SK-N-SH (cell line): ENCODE measurements around the gene TMEM89. TPM values are rescaled to one million over a fixed set of nuclear protein-coding genes. Genes with fewer than 3 reads are reported as not detected.

ENCODE experiments used
- CTCF ChIA-PET: fragments of 300-600, 350-600 bp; formaldehyde crosslinking; extraction: SDS; loops from one replicate; lab custom pipeline; 2021; lab: Yijun Ruan, JAX
- POLR2A ChIA-PET: fragments of 350-600 bp; sonication (Branson Sonifier 250); formaldehyde crosslinking; extraction: SDS; loops from one replicate; lab custom pipeline; 2020; ENCODE audit warnings: antibody characterized with exemption, inconsistent platforms; lab: Yijun Ruan, JAX
- DNase-seq: peaks from one replicate; pipeline ENCODE4 v3.0.0; 2012
- H2AFZ ChIP-seq: fragments of 200-600 bp; sonication (generic); 2 replicates; pipeline ENCODE4 v1.8.1; 2016; ENCODE audit warnings: antibody characterized with exemption, mild to moderate bottlenecking, low read depth
- H3F3A ChIP-seq: fragments of 200-600 bp; sonication (generic); replicated peaks from 2 replicates; pipeline ENCODE3; 2016; ENCODE audit warnings: antibody characterized with exemption, mild to moderate bottlenecking; ENCODE audit not compliant: insufficient read depth
- H3K27ac ChIP-seq, 2 experiments: fragments of 200-500 bp in 1 of 2; fragments of 200-600 bp in 1 of 2; sonication (Bioruptor generic) in 1 of 2; sonication (generic), shearing (Covaris generic) in 1 of 2; 2 replicates each; pipeline versions ENCODE4 v1.5.1 to v1.6.1; 2014 to 2016; ENCODE audit warnings: low read depth in 2 of 2, inconsistent platforms in 1 of 2, low read length in 1 of 2, mild to moderate bottlenecking in 1 of 2, mixed read lengths in 1 of 2
- H3K27me3 ChIP-seq: fragments of 200-600 bp; sonication (generic), shearing (Covaris generic); 2 replicates; pipeline ENCODE4 v1.6.1; 2016; ENCODE audit warnings: mixed run types; ENCODE audit not compliant: insufficient read depth
- H3K36me3 ChIP-seq, 2 experiments: fragments of 200-500 bp in 1 of 2; fragments of 200-600 bp in 1 of 2; sonication (Bioruptor generic) in 1 of 2; sonication (generic) in 1 of 2; replicated peaks in 1 of 2; 2 replicates each; pipeline versions ENCODE3 to v1.5.1; 2014 to 2016; ENCODE audit warnings: low read length in 1 of 2, mild to moderate bottlenecking in 1 of 2; ENCODE audit not compliant: insufficient read depth in 2 of 2, control insufficient read depth in 1 of 2
- H3K4me1 ChIP-seq, 2 experiments: fragments of 200-500 bp in 1 of 2; fragments of 200-600 bp in 1 of 2; sonication (Bioruptor generic) in 1 of 2; sonication (generic), shearing (Covaris generic) in 1 of 2; 2 replicates each; pipeline versions ENCODE4 v1.5.1 to v1.6.1; 2014 to 2016; ENCODE audit warnings: low read depth in 1 of 2, low read length in 1 of 2, mixed run types in 1 of 2; ENCODE audit not compliant: insufficient read depth in 2 of 2, control insufficient read depth in 1 of 2
- H3K4me2 ChIP-seq: fragments of 200-600 bp; sonication (generic), shearing (Covaris generic); 2 replicates; pipeline ENCODE4 v1.6.1; 2017; ENCODE audit warnings: mixed run types
- H3K4me3 ChIP-seq, 2 experiments: fragments of 200-500 bp in 1 of 2; fragments of 200-600 bp in 1 of 2; sonication (Bioruptor generic) in 1 of 2; sonication (generic), shearing (Covaris generic) in 1 of 2; 2 replicates each; pipeline versions ENCODE4 v1.5.1 to v1.8.1; 2014 to 2016; ENCODE audit warnings: low read depth in 2 of 2, inconsistent platforms in 1 of 2, low read length in 1 of 2, mild to moderate bottlenecking in 1 of 2, mixed read lengths in 1 of 2, moderate library complexity in 1 of 2
- H3K79me2 ChIP-seq: fragments of 200-600 bp; sonication (generic); 2 replicates; pipeline ENCODE4 v1.8.1; 2017; ENCODE audit warnings: mild to moderate bottlenecking; ENCODE audit not compliant: insufficient read depth
- H3K9ac ChIP-seq: fragments of 200-600 bp; sonication (generic); 2 replicates; pipeline ENCODE4 v1.6.1; 2017; ENCODE audit warnings: mixed run types
- H3K9me2 ChIP-seq: fragments of 200-600 bp; sonication (generic); 2 replicates; pipeline ENCODE4 v1.6.1; 2017; ENCODE audit warnings: mixed run types
- H3K9me3 ChIP-seq: fragments of 200-600 bp; sonication (generic); 2 replicates; pipeline ENCODE4 v1.6.1; 2017; ENCODE audit warnings: mixed run types, mild to moderate bottlenecking, moderate library complexity
- H4K20me1 ChIP-seq: fragments of 200-600 bp; sonication (generic); 2 replicates; pipeline ENCODE4 v1.6.1; 2017; ENCODE audit warnings: mild to moderate bottlenecking, mixed run types; ENCODE audit not compliant: insufficient read depth
- ELF1 ChIP-seq: IDR thresholded peaks from 2 replicates; pipeline ENCODE4 v1.4.0; 2012
- EZH2phosphoT487 ChIP-seq: fragments of 200-600 bp; sonication (generic); IDR thresholded peaks from 2 replicates; pipeline ENCODE4 v1.6.1; 2017; ENCODE audit warnings: low read depth, mixed run types, mild to moderate bottlenecking, antibody characterized with exemption, moderate library complexity, borderline replicate concordance
- FOSL2 ChIP-seq: IDR thresholded peaks from 2 replicates; pipeline ENCODE4 v1.4.0; 2012; ENCODE audit warnings: low read depth, mild to moderate bottlenecking, moderate library complexity, borderline replicate concordance
- FOXJ3 ChIP-seq: sonication (generic); formaldehyde crosslinking; IDR thresholded peaks from 2 replicates; pipeline ENCODE4 v1.5.1; 2020; ENCODE audit warnings: mild to moderate bottlenecking, missing genetic modification reagents
- GABPA ChIP-seq: IDR thresholded peaks from 2 replicates; pipeline ENCODE4 v1.4.0; 2012; ENCODE audit warnings: low read depth, mild to moderate bottlenecking
- GATA2 ChIP-seq: sonication (generic); formaldehyde crosslinking; IDR thresholded peaks from 2 replicates; pipeline ENCODE4 v1.5.0; 2020; ENCODE audit warnings: mild to moderate bottlenecking, missing genetic modification reagents
- IRF3 ChIP-seq: fragments of 150-350 bp; IDR thresholded peaks from 2 replicates; pipeline ENCODE4 v1.6.1; 2016; ENCODE audit warnings: mild to moderate bottlenecking, low read depth, low read length
- MEF2A ChIP-seq: IDR thresholded peaks from 2 replicates; pipeline ENCODE4 v1.4.0; 2012; ENCODE audit warnings: low read depth, borderline replicate concordance
- MXI1 ChIP-seq: IDR thresholded peaks from 2 replicates; pipeline ENCODE4 v1.6.1; 2012; ENCODE audit warnings: mild to moderate bottlenecking, low read depth, low read length, improper control_type of control experiment
- RCOR1 ChIP-seq: fragments of 150-350 bp; IDR thresholded peaks from 2 replicates; pipeline ENCODE4 v1.6.1; 2017; ENCODE audit warnings: antibody characterized with exemption, low read length
- RFX5 ChIP-seq: IDR thresholded peaks from 2 replicates; pipeline ENCODE4 v1.6.1; 2012; ENCODE audit warnings: mild to moderate bottlenecking, improper control_type of control experiment, low read length
- SMC3 ChIP-seq: IDR thresholded peaks from 2 replicates; pipeline ENCODE4 v1.6.1; 2012; ENCODE audit warnings: low read depth, low read length, improper control_type of control experiment
- TCF12 ChIP-seq: IDR thresholded peaks from 2 replicates; pipeline ENCODE4 v1.4.0; 2012
- TEAD4 ChIP-seq: IDR thresholded peaks from 2 replicates; pipeline ENCODE4 v1.4.0; 2012; ENCODE audit warnings: mild to moderate bottlenecking, borderline replicate concordance; ENCODE audit not compliant: insufficient read depth
- USF2 ChIP-seq: fragments of 150-350 bp; IDR thresholded peaks from 2 replicates; pipeline ENCODE4 v1.6.1; 2017; ENCODE audit warnings: antibody characterized with exemption, low read length, low read depth, borderline replicate concordance
- YY1 ChIP-seq: IDR thresholded peaks from 2 replicates; pipeline ENCODE4 v1.4.0; 2012; ENCODE audit warnings: low read depth, mild to moderate bottlenecking
- WGBS: methylation state at CpG from one replicate; pipeline ENCODE4 v1.1.6; 2017; ENCODE audit warnings: low lambda C conversion rate; 5-methylcytosine and 5-hydroxymethylcytosine counted together
- polyA plus RNA-seq, 3 experiments: library from polyadenylated mRNA; depleted of rRNA; stranded (reverse); fragments of >200 nt; gene quantifications; 2 replicates each; pipeline ENCODE4 v1.2.3, GENCODE V29; 2012

The TMEM89 gene
- polyA plus RNA-seq, 1 of the 3 experiments (the other 2 are of a cell fraction), result not detected

- TF ChIP-seq TEAD4, result no peak
These were observed 34.7 kb upstream of the TMEM89 start (continued) for GRCh38 chr3:48656061-48656840.

GRCh38 chr3:48655606-48656005, 34.0 kb upstream of the TMEM89 start:
- H3F3A ChIP-seq, result no peaks in the 10 kb centered on the region
- H3K4me2 ChIP-seq, result no peak overlapping the region
- H3K9me2 ChIP-seq, result no peaks in the 10 kb centered on the region
- ChIA-PET POLR2A (no interaction called here), CTCF (interaction anchor here (2.3 kb wide), 1 partner anchor 20 kb away, joined by 8 read pairs; the partner anchor contains the start of gene SLC26A6)
- no peak overlapping the region for H3K27ac ChIP-seq
- peaks cover 16% of the 10 kb centered on the region; the same call in 1 of the 2 replicates for H4K20me1 ChIP-seq
- H3K4me3 ChIP-seq, result no peak overlapping the region
- H3K4me1 ChIP-seq, result peaks cover 0 to 8% of the 10 kb centered on the region in 2 experiments; a peak in 1 of 4 replicates
- no peak overlapping the region for H2AFZ ChIP-seq
- H3K9ac ChIP-seq, result no peak overlapping the region
- peaks cover 15 to 76% of the 10 kb centered on the region in 2 experiments for H3K36me3 ChIP-seq
- TF ChIP-seq MXI1 (no peak), RFX5 (no peak), FOXJ3 (CRISPR knock-in tag) (no peak), TEAD4 (no peak), EZH2phosphoT487 (no peak), IRF3 (no peak), MEF2A (no peak), ELF1 (no peak), GABPA (no peak), RCOR1 (no peak), USF2 (no peak), YY1 (no peak)
- WGBS, result 95% methylated on average over 24 of the region's 30 CpGs
- peaks cover 10% of the 10 kb centered on the region; the same call in 1 of the 2 replicates for H3K79me2 ChIP-seq
- H3K27me3 ChIP-seq, result no peaks in the 10 kb centered on the region
- H3K9me3 ChIP-seq, result no peaks in the 10 kb centered on the region
- DNase-seq, result no peak

GRCh38 chr3:48655063-48655462, 33.5 kb upstream of the TMEM89 start:
- no peak overlapping the region for H3K9ac ChIP-seq
- TF ChIP-seq TEAD4 (no peak), TCF12 (no peak), SMC3 (no peak), FOSL2 (no peak), YY1 (no peak), GATA2 (CRISPR knock-in tag) (no peak)
- peaks cover 8% of the 10 kb centered on the region; the same call in 1 of the 2 replicates for H3K79me2 ChIP-seq
- no peaks in the 10 kb centered on the region for H3K27me3 ChIP-seq
- DNase-seq, result no peak
- H3K4me1 ChIP-seq, result peaks cover 0 to 8% of the 10 kb centered on the region in 2 experiments; a peak in 1 of 4 replicates
- H3K9me3 ChIP-seq, result no peaks in the 10 kb centered on the region
- no peak overlapping the region for H2AFZ ChIP-seq
- peaks cover 16% of the 10 kb centered on the region; the same call in 1 of the 2 replicates for H4K20me1 ChIP-seq
- no peak overlapping the region for H3K4me2 ChIP-seq
- no peaks in the 10 kb centered on the region for H3F3A ChIP-seq
- POLR2A ChIA-PET, result no interaction called here
- H3K4me3 ChIP-seq, result no peak overlapping the region
- H3K36me3 ChIP-seq, result peaks cover 13 to 73% of the 10 kb centered on the region in 2 experiments
- WGBS, result 93% methylated on average over 3 of the region's 12 CpGs
- H3K27ac ChIP-seq, result no peak overlapping the region
- H3K9me2 ChIP-seq, result no peaks in the 10 kb centered on the region
- CTCF ChIA-PET, result interaction anchor here (2.3 kb wide), 1 partner anchor 19 kb away, joined by 8 read pairs; the partner anchor contains the start of gene SLC26A6
